Hematopoietic multipotent progenitor cell treated with erythropoietin and hydrocortisone succinate and interleukin-3 and kit ligand, for 15 days (in vitro differentiated cells): ENCODE data around the gene RET.

Experiments
- DNase-seq: peaks from one replicate; pipeline ENCODE4 v3.0.0-alpha.2; 2015; ENCODE audit warnings: low spot score

Gene RET

DNA sequence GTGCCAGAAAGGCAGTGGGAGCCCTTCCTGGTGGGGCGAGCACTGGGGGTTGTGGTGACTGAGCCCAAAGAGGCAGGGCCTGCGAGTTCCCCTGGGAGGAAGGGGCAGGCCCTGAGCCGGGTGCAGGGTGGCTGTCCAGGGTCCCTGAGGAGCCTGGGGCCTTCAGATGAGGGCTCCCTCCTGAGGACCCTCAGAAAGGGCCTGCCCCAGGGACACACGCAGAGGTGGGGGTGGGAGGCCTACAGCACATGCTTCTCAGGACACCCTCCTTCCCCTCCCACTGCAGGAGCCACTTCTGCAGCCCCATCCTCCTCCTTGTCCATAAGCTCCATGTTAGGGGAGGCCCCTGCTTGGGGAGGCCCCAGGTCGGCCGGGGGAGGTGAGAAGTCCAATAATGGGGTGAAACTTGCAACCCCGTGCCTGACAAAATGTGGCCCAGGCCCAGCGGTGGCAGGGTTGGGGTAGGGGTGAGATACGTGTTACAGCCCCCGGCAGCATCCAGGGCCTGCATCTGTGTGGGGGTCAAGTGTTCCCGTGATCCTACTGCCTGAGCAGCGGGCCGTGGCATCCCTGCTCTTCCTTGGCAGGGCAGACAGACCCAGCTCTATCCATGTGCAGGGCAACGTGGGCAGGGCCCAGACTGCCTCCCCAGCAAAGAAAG, 31.8 kb upstream of the RET start:
- no peak for DNase-seq

DNA sequence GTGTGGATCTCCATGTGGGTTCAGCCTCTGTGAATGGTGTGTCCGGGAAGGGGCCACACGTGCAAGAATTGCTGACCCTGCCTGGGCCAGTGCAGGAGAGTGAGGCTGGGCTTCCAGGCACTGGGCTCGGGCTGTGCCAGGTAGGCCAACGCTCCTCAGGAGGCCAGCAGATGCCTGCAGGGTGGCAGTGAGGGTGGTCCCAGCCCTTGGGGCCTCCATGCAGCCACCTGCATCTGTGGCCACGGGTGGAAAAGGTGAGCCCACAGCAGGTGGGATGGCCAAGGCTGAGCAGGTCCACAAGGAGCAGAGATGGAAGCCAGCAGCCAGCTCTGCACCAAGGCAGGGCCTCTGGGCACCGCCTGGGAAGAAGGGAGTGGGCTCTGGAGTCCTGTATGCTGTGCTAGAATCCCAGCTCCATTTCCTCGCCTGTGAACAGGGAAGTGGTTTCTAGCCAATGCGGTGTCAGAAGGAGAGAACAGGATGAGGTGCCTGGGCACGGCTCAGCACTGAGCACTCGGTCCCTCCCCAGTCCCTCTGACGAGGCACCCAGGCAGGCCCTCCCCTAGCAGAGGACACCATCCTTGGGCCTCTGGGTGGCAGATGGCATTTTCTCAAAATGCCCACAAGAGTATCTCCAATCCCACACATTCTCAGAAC, 31.1 kb upstream of the RET start:
- DNase-seq = no peak

DNA sequence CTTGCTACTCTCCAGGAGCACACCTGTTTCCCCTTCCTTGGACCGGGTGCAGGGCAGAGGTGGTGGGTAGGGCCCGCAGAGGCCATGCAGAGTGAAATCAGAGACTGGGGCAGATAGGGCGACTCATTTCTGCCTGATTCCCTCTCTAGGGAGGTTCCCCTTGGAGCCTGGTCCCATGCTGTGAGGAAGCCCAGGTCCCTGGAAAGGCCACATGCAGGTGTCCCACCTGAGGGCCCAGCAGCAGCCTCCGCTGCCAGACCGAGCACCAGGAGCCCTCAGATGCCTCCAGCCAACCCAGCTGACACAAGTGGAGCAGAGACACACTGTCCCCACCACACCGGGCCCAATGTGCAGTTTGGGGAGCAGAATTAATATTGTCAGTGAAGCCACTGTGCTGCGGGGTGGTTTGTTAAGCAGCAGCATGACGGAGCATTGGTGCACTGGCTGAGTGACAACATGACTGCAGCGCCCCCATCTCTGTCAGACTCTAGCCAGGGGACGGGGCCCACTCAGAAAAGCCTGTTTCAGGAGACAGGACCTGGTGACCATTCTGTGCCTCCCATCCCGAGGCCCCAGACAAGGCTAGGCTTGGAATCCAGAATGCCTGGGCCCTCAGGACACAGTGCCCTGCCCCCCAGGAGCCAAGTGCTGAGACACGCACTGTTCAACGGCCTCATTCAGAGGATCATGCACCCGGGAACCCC, 30.4 kb upstream of the RET start:
- no peak for DNase-seq

DNA sequence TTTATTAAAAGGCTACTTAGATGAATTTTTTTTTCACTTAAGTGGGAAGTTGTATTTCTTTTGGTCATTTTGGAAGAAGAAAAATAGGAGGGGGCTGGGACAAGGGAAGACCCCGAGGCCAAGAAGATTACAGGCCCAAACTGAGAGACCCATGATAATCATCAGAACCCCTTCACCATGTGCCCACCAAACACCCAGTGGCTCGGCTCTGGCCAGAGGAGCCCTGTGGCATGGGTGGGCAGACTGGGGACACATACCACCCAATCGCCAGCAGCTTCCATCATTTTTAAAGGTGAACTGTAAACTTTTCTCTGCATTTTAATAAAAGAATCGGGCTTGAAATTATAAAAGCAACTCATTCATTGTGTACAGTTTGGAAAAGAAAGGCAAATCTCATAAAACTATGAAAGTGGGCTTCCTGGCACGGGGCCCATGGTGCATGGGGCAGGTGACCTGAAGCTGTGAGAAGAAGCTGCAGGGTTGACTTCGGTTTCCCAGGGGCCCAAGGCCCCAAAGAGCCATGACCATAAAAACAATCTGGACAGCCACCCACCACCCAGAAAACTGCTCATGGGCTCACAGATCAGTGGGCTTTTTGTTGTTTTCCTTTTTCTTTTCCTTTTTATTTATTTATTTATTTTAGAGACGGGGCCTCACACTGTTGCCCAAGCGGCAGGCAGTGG, 29.4 kb upstream of the RET start:
- no peak for DNase-seq

DNA sequence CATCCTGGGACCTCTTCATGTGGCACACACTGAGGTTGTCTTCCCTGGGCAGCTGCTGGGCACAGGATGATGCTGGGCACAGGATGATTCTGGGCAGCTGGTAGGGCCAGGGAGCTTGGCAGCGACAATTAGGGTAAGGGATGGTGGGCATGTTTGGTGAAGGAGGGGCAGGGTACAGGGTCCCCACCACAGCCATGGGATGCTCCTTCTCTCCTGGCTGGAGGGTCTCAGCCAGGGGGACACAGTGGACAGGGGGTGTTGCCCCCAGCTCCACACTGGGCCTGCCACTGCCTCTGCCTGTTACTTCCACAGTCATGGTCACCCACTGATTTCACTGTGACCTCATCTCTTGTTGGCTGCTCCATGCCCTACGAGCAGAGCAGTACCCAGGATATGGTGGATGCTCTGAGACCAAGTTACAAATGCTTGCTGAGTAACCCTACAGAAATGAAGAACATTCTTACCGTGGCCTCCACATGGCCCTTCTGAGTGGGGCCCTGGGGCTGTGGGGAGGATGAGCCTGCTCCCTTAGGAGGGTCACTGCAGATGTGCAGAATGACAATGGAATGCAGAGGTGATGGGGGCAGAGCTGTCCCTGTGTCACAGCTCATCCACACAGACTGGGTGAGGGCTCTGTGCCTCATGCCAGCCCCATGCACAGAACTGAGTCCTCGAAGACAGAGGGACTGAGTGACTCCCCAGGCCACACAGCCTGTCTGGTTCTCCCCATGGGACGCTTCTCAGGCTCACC, 28.4 kb upstream of the RET start:
- DNase-seq = no peak

DNA sequence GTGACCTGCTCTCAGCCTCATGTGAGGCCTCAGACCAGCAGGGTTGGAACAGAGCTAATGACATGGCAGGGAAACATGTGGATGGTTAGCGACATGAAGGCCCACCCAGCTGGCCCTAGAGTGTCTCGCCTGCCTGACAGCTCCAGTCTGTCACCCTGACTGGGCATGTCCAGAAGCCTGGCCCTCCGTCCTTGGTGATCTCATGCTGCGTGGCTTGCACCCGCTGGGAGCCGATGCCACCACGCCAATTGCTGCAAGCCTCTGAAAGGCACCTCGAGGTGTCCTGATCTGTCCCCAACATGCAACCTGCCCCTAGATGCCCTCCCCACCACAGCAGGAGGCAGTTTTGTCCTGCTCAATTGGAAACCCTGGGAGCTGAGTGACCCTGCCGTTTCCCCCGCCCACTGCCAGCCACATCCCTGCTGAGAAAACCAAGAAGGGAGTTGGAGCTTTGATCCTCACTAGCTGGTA, 27.8 kb upstream of the RET start:
- DNase-seq = no peak

DNA sequence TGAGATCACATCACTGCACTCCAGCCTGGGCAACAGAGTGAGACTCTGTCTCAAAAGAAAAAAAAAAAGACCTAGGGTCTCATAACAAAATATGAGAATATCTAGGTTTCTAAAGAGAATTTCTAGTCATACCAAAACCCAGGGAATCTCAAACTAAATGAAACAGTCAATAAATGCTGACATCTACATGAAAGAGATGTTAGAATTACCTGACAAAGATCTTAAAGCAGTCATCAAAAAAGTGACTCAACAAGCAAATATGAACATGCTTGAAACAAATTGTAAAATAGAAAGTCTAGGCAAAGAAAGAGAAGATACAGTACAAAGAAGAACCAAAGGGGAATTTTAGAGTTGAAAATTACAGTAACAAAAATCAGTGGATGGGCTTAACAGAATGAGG, 26.9 kb upstream of the RET start:
- no peak for DNase-seq

DNA sequence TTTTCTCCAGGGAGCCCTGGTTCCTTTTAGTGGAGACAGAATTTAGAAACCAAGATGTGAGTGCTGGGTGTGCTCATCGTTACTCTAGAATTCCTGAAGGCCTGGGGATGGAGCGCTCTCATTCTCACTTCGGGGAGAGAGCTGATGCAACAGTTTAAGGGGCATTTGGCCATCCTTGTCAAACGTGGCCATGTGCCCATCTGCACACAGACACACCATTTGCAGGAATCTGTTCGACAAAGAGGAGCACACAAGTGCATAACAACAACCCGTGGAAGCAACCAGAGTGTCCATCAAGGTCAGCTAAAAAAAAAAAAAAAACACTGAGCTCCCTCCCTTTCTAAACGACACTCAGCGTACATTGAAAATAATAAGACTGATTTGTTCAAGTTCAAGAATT, 23.0 kb upstream of the RET start:
- no peak for DNase-seq

DNA sequence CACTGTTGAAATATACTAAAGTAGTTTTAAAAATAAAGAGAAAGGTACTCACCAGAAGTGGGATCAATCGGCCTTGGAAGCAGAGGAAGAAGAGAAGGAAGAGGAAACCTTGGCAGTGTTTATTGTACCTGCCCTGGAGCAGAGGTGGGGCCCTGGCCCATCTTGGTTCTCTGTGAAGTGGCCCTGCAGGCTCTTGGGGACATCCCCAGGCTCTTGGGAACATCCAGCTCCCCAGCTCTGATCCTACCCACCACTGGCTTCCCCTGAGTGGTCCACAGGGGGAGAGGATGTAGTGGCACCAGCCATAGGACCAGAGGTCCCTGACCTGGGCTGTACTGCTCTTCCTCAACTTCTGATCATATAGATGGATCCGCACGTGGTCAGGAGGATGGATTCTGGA, 22.3 kb upstream of the RET start:
- no peak for DNase-seq

DNA sequence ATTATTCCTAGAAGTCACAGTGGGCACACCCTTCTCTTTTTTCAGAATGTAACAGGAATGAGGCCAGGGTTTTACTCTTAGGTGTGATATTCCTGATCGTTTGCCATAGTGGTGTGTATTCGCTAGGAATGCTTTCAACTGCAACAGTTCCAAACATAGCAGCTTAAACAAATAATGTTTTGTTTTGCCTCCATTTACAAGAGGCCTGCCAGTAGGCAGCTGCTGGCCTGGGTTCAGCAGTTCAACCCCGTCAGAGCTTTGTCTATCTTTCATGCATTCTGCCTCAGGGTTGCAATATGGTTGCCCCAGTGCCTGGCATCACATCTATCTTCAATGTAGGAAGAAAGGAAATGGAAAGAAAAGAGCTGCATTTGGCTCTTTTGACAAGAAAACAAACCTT, 21.7 kb upstream of the RET start:
- DNase-seq = no peak

DNA sequence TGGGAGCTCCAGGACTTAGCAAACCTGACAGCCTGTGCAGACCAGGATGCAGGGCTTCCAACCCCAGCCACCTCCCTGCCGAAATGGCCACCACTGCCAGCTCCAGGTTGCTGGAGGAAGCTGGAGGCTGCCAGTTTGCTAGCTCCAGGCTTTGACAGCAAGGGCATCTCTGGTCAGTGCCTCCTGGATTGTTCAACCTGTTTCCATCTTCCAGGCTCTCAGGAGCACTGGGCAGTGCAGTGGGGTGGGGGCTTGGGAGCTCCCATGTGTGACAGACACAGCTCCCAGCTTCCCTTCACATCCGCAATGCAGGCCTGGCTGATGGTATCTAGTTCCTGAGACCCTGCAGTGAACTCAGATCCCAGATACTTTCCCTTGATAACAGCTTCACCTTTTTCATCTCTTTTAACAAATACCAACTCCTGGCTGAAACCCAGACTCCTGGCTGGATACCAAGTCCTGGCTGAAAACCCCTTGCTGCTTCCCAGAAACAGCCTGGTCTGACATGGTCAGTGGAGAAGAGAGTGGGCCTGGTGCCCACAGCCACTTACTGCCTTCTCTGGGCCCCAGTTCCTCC, 20.8 kb upstream of the RET start:
- no peak for DNase-seq

DNA sequence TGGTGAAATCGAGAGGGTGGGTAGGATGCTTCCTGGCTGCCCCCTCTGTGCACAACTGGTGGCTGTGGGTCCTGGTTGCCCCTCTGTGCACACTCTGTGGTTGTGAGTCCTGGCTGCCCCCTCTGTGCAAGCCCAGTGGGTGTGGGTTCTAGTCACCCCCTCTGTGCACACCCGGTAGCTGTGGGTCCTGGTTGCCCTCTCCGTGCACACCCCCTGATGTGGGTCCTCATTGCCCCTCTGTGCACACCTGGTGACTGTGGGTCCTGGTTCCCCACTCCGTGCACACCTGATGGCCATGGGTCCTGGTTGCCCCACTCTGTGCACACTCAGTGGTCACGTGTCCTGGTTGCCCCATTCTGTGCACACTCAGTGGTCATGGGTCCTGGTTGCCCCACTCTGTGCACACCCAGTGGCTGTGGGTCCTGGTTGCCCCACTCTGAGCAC, 20.3 kb upstream of the RET start:
- no peak for DNase-seq

DNA sequence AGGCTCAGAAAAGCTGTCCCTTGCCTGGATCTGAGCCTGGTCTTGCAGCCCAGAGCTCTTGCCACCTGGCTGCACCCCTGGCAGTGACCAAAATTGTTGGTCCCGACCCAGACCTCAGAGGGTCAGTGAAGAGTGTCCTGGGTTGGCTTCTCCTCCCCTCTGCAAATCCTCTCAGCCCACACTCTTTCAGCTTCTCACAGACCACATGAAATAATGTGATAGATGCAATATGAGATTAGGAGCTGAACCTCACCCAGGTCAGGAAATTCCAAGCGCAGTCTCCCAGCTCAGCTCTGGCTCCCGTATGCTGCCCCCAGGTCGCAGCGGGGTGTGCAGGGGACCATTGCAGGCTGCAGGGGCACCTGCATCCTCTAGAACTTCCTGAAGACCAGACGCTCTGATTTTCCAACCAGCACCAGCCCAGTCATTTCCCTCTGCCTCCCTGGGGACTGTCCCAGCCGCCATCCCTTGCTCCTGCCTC, 19.6 kb upstream of the RET start:
- DNase-seq = no peak

DNA sequence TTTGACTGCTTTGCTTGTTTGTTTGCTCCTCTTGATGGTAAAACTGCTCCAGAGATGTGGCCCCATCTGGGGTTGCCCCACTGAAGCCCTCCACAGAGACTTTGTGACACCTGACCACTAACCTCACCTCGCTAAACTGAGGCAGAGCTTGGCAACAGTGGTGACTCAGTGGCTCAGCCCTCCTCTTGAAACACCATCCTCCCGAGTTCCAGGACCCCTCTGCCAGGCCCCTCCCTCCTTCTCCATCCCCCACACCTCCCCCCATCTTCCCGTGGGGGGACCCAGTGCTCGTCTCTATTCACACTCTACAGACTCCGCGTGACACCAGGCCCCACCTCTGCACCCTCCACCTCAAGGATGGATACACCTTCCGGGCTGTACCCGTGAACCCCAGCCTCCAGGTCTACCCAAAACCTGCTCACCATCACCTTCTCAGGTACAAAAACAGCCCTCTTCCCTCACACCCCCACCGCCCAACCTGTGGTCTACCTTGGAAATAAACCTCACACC, 19.0 kb upstream of the RET start:
- no peak for DNase-seq

DNA sequence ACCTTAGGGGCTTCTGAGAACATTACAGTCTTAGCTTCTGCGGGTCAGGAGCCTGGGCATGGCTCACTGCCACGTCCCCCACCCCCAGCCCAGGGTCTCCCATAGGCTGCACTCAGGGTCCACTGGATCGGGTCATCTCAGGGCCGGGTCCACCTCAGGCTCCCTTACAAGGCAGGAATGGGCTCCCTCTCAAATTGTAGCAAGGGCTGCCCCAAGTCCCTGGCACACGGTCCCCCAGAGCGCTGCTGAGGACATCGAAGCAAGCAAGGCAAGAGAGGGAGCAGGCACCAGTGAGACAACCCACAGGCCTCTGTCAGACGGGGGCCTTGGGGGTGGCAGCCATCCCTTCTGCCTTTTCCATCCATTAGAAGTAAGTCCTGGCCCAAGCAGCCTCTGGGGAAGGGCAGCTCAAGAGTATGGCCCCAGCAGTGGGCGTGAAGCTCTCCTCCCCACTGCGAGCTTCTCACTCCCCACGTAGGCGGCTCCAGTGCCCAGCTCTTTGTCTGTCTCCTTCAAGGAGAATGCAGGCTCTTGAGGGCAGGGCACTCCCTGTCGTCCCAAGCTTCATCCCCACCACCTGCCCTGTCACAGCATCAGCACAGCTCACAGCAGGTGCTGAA, 18.0 kb upstream of the RET start:
- no peak for DNase-seq

DNA sequence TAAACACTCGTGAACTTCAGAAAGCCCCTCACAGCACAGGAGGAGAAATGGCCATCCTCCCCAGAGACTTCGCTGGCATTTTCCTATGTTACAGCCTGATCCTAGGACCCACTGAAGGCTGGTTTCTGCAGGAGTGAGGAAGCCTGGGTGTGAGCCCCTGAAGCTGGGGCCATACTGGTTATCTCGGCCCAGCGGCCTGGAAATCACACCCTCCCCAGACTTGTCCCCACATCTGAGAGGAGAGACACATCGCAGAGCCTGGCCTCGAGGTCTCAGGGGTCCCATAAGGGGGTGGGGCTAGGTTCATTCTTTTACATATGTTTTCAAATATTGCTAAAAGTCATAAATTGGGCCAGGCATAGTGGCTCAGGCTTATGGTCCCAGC, 17.5 kb upstream of the RET start:
- no peak for DNase-seq

DNA sequence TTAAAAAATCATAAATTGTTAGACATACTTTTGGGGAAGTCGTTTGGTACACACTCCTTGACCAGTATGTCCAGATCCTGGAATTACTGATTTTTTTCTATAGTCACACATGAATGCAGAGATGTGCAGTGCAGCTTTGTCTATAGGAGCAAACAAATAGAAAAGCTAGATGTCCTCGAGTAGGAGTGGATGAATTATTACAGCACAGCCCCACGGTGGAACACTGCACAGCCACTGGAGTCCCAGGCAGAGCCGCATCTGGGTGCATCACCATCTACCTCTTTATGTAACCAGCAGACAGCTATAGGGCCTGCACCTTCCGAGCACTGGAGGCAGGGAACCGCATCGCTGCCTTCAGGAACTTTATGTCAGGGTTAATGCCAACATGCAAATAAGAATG, 17.0 kb upstream of the RET start:
- DNase-seq = no peak

DNA sequence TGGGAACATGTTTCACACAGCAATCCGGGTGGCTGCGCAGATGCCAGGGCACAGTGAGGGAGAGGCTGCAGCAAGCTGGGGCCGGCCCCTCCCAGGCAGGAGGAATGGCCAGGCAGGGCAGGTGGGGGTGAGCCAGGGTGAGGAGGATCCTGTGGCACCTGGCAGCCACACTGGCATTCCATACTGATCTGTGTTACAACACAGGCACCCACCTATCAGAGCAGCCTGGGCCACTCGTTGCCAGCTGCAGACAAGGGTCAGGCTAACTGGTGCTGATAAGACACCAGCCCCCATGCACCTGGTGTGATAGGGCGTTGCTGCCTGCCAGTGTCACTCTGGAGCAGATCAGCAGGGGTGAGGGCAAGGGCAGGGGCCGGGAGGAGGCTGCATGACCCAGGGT, 16.6 kb upstream of the RET start:
- DNase-seq = no peak

DNA sequence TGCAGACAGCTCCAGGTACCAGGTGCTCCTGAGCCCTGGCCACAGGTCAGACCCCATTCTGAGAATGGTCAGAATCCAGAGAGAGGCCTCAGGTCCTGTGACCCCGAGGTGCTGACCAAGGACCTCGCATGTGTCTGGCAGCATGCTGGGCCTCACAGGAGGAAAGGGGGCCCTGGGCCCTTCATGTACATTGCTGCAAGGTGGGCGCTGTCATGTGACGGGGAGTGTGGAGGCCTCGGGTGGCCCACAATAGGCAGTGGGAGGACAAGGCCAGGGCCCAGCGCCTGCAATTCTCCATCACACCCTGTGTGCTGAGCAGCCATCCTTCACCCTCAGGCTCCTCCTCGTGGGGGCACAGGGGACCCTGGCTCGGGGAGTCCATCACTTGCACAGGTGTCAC, 15.5 kb upstream of the RET start:
- no peak for DNase-seq

DNA sequence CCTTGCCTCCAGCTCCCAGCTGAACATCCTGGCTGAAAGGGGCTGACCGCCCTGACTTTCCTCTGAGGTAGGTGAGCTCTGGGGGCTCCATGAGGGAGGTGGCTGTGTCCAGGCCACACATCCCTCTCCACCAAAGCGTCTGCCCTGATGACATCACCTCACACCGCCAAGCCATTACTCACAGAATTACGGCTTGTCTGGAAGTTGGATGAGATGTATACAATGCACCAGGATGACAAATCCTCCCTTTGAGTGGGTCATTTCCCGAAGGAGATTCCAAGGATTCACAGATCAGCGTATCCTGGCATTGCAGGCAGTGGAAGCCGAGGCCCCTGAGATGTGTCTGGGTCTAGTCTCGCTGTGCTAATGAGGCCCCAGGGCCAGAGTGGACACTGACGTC, 15.1 kb upstream of the RET start:
- DNase-seq = no peak
